HL-60 (cell line): ENCODE measurements around the gene ARMC9.

Experiments used
- DNase-seq, 2 experiments: peaks; one replicate each; pipeline ENCODE4 v3.0.0-alpha.2; 2010 to 2020; ENCODE audit warnings: low read depth in 1 of 2, low spot score in 1 of 2
- H3K27ac ChIP-seq: fragments of 250-450 bp; sonication (Bioruptor Pico); replicated peaks from 2 replicates; pipeline ENCODE4 v1.5.1; 2020; ENCODE audit warnings: mild to moderate bottlenecking, moderate library complexity
- H3K27me3 ChIP-seq: fragments of 250-450 bp; sonication (Bioruptor Pico); 2 replicates; pipeline ENCODE4 v1.5.1; 2021; ENCODE audit warnings: mild to moderate bottlenecking, moderate library complexity; ENCODE audit not compliant: insufficient read depth, poor library complexity, severe bottlenecking
- H3K4me3 ChIP-seq: replicated peaks from 2 replicates; pipeline ENCODE4 v1.5.1; 2011; ENCODE audit warnings: mild to moderate bottlenecking, control low read depth, low read length; ENCODE audit not compliant: insufficient read depth
- GABPA ChIP-seq: IDR thresholded peaks from 2 replicates; pipeline ENCODE4 v1.6.1; 2012; ENCODE audit warnings: low read depth
- POLR2AphosphoS5 ChIP-seq: IDR thresholded peaks from 2 replicates; pipeline ENCODE4 v1.6.1; 2012; ENCODE audit warnings: low read depth
- SPI1 ChIP-seq: IDR thresholded peaks from 2 replicates; pipeline ENCODE4 v1.6.1; 2012; ENCODE audit warnings: low read depth, mild to moderate bottlenecking, borderline replicate concordance
- TF ChIP-seq, protein P1 (sequence below): IDR thresholded peaks from one replicate; pipeline ENCODE4 v1.5.1; 2011; ENCODE audit warnings: low read length, control low read depth, inconsistent platforms; ENCODE audit not compliant: insufficient read depth
- TF ChIP-seq, protein P2 (sequence below): IDR thresholded peaks from 2 replicates; pipeline ENCODE4 v1.6.1; 2012; ENCODE audit warnings: low read depth; ENCODE audit not compliant: insufficient replicate concordance

ARMC9 gene

DNA sequence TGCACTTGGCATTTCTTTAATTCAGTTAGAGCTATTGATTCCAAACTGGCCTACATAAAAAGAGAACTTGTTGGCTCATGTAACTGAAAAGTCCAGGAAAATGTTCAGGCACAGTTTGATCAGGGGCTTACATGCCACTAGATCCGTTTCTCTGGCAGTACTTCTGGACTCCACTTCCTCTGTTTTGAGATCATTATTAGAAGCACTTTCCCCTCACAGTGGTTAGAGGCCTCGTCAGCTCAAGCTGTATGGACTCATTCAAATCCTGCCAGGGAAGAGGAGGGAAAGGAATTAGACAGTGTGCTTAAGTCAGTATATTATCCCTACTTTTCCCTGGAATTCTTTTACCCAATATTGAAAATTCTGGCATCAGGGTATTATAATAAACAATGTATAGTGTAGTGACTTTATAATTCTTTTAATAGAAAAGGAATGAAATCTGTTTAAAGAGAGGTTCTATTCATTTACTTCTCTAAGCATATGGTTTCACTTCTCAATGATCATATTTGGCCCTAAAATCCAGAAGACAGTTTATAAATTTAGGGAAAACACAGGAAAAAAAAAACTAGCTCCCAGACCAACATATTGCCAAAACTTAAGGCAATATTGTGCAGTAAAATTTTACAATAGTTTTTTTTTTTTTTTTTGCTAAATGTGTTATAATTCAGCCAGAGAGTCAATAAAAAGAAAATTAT lies 92.0 kb downstream of the ARMC9 start:
- H3K4me3 ChIP-seq = no peak overlapping the region
- DNase-seq = no peak
- peak overlapping the region; percentile 22; the same call in 1 of the 2 replicates for H3K27ac ChIP-seq
- H3K27me3 ChIP-seq = no peaks in the 10 kb centered on the region
- TF ChIP-seq, protein P1, sequence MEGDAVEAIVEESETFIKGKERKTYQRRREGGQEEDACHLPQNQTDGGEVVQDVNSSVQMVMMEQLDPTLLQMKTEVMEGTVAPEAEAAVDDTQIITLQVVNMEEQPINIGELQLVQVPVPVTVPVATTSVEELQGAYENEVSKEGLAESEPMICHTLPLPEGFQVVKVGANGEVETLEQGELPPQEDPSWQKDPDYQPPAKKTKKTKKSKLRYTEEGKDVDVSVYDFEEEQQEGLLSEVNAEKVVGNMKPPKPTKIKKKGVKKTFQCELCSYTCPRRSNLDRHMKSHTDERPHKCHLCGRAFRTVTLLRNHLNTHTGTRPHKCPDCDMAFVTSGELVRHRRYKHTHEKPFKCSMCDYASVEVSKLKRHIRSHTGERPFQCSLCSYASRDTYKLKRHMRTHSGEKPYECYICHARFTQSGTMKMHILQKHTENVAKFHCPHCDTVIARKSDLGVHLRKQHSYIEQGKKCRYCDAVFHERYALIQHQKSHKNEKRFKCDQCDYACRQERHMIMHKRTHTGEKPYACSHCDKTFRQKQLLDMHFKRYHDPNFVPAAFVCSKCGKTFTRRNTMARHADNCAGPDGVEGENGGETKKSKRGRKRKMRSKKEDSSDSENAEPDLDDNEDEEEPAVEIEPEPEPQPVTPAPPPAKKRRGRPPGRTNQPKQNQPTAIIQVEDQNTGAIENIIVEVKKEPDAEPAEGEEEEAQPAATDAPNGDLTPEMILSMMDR = no peak
- TF ChIP-seq SPI1 (peak; percentile 47; the same call in 1 of the 2 replicates), POLR2AphosphoS5 (no peak), GABPA (no peak)

DNA sequence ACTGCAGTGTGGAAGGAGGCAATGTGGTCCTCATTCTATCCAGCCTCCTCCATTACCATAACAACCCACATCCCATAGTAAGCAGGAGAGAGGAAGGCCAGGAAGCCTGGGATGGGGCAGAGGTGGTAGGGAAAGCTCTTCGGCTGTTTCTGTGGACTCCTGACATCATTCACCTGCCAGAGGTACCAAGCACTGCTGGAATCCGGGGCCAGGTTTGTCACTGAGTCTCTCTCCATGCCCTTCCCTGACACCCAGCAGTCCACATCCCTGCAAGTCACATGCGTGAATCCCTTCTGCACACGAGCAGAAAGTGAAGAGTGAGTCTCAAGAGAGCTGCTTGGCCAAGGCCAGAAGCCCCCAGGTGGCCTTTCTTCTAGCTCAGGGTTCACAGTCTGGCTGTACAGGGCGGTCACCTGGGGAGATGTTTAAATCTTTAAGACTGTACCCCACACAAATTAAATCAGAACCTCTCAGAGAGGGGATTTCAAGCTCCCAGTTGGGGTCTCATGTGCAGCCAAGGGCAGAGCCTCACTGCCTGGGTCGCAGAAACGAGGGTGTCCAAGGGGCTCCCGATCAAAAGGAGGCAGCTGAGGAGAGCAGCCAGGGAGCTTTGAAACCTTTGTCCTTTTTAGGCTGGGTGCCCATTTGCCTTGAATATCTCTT lies 94.2 kb downstream of the ARMC9 start:
- DNase-seq = no peak
- H3K4me3 ChIP-seq = no peak overlapping the region
- H3K27ac ChIP-seq = no peak overlapping the region
- H3K27me3 ChIP-seq = no peaks in the 10 kb centered on the region
- no peak for TF ChIP-seq SPI1
- TF ChIP-seq, protein P2, sequence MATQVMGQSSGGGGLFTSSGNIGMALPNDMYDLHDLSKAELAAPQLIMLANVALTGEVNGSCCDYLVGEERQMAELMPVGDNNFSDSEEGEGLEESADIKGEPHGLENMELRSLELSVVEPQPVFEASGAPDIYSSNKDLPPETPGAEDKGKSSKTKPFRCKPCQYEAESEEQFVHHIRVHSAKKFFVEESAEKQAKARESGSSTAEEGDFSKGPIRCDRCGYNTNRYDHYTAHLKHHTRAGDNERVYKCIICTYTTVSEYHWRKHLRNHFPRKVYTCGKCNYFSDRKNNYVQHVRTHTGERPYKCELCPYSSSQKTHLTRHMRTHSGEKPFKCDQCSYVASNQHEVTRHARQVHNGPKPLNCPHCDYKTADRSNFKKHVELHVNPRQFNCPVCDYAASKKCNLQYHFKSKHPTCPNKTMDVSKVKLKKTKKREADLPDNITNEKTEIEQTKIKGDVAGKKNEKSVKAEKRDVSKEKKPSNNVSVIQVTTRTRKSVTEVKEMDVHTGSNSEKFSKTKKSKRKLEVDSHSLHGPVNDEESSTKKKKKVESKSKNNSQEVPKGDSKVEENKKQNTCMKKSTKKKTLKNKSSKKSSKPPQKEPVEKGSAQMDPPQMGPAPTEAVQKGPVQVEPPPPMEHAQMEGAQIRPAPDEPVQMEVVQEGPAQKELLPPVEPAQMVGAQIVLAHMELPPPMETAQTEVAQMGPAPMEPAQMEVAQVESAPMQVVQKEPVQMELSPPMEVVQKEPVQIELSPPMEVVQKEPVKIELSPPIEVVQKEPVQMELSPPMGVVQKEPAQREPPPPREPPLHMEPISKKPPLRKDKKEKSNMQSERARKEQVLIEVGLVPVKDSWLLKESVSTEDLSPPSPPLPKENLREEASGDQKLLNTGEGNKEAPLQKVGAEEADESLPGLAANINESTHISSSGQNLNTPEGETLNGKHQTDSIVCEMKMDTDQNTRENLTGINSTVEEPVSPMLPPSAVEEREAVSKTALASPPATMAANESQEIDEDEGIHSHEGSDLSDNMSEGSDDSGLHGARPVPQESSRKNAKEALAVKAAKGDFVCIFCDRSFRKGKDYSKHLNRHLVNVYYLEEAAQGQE = no peak
- TF ChIP-seq POLR2AphosphoS5 = no peak
- TF ChIP-seq, protein P1 = no peak

DNA sequence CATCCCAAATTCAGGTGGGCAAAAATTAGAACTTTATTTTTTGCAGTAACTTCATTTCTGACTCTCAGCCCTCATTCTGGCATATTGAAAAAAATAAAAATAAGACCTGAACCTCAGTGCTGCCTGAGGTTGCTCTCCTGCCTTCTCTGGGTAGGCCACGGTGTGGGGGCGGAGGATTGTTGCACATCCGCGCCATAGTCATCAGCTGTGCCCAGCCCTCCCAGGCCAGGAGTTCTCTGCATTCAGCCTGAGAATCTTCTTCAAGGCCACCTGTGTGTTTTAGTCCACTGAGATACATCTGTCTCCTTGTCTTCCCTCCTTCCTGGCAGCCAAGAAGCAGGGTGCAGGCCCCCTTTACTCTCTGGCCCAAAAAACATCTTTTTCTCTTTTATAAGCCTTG lies 94.7 kb downstream of the ARMC9 start:
- H3K27me3 ChIP-seq = no peaks in the 10 kb centered on the region
- no peak overlapping the region for H3K27ac ChIP-seq
- DNase-seq = no peak
- TF ChIP-seq, protein P1 = no peak
- TF ChIP-seq GABPA (no peak), POLR2AphosphoS5 (no peak), SPI1 (no peak)
- TF ChIP-seq, protein P2 = no peak
- H3K4me3 ChIP-seq = no peak overlapping the region

DNA sequence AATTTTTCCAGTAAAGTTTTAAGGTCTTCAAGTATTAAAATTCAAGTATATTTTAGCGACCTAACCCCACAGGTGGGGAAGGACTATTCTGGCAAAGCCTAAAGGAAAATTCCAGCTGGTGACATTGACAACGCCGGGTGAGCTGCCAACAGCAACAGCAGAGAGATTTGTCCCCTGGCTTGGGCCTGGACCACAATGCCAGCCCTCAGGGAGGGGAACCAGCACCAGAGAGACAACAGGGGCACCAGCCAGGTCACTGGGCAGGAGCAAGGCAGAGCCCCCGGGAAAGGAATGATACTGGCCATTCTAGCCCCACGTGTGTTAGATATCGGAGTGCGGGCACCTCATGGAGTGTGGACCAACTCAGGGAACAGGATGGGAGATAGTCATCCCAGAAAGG lies 95.7 kb downstream of the ARMC9 start:
- Histone ChIP-seq H3K27ac (peak overlapping the region; percentile 68), H3K27me3 (no peaks in the 10 kb centered on the region), H3K4me3 (no peak overlapping the region)
- DNase-seq = no peak
- TF ChIP-seq, protein P1 = no peak
- TF ChIP-seq GABPA = no peak
- TF ChIP-seq, protein P2 = no peak
- no peak for TF ChIP-seq SPI1
- TF ChIP-seq POLR2AphosphoS5 = no peak
